A673 (cell line): ENCODE data around the gene TPRKB.

Source experiments
- EZH2 ChIP-seq: fragments of 200-600 bp; sonication (generic); IDR thresholded peaks from 2 replicates; pipeline ENCODE4 v1.6.1; 2017; ENCODE audit warnings: borderline replicate concordance, low read depth, mild to moderate bottlenecking, mixed read lengths, antibody characterized with exemption, low read length; ENCODE audit not compliant: poor library complexity, severe bottlenecking
- TF ChIP-seq, protein P1 (sequence below): fragments of 300-800, 200-600 bp; sonication (generic); conservative IDR thresholded peaks from 2 replicates; pipeline ENCODE4 v1.5.1; 2017; ENCODE audit warnings: low read depth, mild to moderate bottlenecking, antibody characterized with exemption, low read length, moderate library complexity, mixed read lengths

DNA sequence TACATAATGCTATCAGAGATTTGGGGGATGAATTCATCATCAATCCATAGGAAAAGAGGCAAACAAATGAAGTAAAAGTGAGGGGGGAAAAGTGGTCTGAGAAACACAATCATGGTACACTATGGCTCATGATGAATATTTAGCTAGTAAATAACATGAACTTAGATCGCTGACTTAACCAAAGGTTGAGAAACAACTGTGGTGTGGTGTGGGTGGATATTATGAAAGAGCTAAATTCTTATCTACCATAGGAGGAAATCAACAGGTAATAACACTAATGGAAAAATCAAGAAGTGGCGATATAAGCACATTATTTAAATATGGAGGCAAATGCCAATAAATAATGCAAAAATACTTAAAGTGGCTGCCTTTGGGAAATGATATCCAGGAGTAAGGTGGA lies 12.2 kb upstream of the TPRKB start:
- TF ChIP-seq, protein P1, sequence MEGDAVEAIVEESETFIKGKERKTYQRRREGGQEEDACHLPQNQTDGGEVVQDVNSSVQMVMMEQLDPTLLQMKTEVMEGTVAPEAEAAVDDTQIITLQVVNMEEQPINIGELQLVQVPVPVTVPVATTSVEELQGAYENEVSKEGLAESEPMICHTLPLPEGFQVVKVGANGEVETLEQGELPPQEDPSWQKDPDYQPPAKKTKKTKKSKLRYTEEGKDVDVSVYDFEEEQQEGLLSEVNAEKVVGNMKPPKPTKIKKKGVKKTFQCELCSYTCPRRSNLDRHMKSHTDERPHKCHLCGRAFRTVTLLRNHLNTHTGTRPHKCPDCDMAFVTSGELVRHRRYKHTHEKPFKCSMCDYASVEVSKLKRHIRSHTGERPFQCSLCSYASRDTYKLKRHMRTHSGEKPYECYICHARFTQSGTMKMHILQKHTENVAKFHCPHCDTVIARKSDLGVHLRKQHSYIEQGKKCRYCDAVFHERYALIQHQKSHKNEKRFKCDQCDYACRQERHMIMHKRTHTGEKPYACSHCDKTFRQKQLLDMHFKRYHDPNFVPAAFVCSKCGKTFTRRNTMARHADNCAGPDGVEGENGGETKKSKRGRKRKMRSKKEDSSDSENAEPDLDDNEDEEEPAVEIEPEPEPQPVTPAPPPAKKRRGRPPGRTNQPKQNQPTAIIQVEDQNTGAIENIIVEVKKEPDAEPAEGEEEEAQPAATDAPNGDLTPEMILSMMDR, result no peak
- TF ChIP-seq EZH2, result no peak
